Psoas muscle (tissue), 8 donors: ENCODE measurements around the gene ADGRB2. TPM values are rescaled to one million over a fixed set of nuclear protein-coding genes. Genes with fewer than 3 reads are reported as not detected.
A peak's percentile ranks its signal among the peaks of the same experiment; 100 is the strongest.

Experiments used
- ATAC-seq, 4 donors: fragments of 200-7000 bp; cut with Tn5 transposase; one replicate each; pipeline ENCODE4 v1.9.1; 2020; ENCODE audit warnings: moderate library complexity in 3 of 4, mild to moderate bottlenecking in 2 of 4
- DNase-seq, 2 donors: peaks; one replicate each; pipeline ENCODE4 v3.0.0-alpha.2; 2020
- H3K27ac ChIP-seq: fragments of 200-600 bp; one replicate; pipeline ENCODE4 v1.8.0; 2022
- H3K27me3 ChIP-seq, 3 donors: fragments of 200-600 bp in 1 of 3; one replicate each; pipeline versions ENCODE4 v1.6.1 to v1.8.0; 2013 to 2022; ENCODE audit warnings: low read length in 2 of 3, mild to moderate bottlenecking in 2 of 3, moderate library complexity in 1 of 3; ENCODE audit not compliant: insufficient read depth in 3 of 3
- H3K36me3 ChIP-seq, 2 donors: fragments of 200-600 bp in 1 of 2; one replicate each; pipeline versions ENCODE4 v1.6.1 to v1.8.0; 2013 to 2022; ENCODE audit warnings: low read depth in 1 of 2, mild to moderate bottlenecking in 1 of 2, moderate library complexity in 1 of 2; ENCODE audit not compliant: insufficient read depth in 1 of 2
- H3K4me1 ChIP-seq: fragments of 200-600 bp; one replicate; pipeline ENCODE4 v1.8.0; 2022
- H3K4me3 ChIP-seq: fragments of 200-600 bp; one replicate; pipeline ENCODE4 v1.8.0; 2022; ENCODE audit warnings: mild to moderate bottlenecking
- H3K9me3 ChIP-seq: fragments of 200-600 bp; one replicate; pipeline ENCODE4 v1.8.0; 2022
- WGBS, 3 donors: extraction: QIAGEN DNeasy Blood & Tissue Kit; methylation state at CpG; one replicate each; pipeline versions ENCODE4 v1.1.6 to v1.1.7; 2013; 5-methylcytosine and 5-hydroxymethylcytosine counted together
- intact Hi-C, 2 donors: fragments of 100-400 bp; cut with DNase I; formaldehyde crosslinking; loops; one replicate each; pipeline versions ENCODE4 v1.11.0 to v1.14.2; 2022
- polyA plus RNA-seq, 3 donors: library from polyadenylated mRNA; stranded (reverse); fragments of 200-250 nt; gene quantifications; one replicate each; pipeline ENCODE4 v1.2.3, GENCODE V29; 2013
- total RNA-seq, 4 donors: library from RNA; stranded (reverse); fragmentation: NEBNext Ultra II Directional in 2 of 4; extraction: Animal tissue kit (Norgen Biotek cat#: 25700) in 2 of 4; gene quantifications; one replicate each; pipeline versions ENCODE4 v1.2.1 to v1.2.4, GENCODE V29; 2021 to 2023
- TF ChIP-seq, protein P1 (sequence below): fragments of 200-600 bp; IDR thresholded peaks from one replicate; pipeline ENCODE4 v1.8.0; 2022; ENCODE audit warnings: antibody characterized with exemption
- donor health status: healthy with polysubstance abuse.
- donor health status: DM: no; HTN: no; CAD: no; lungs with moderate emphysema.
- donor health status: Bipolar disorder and iron deficiency.
- donor health status: healthy.
- donor health status: DM: yes; HTN: yes; CAD: no.
- donor health status: DM: no; HTN: no; CAD: no.
- donor health status: DM: no; HTN: no; CAD: no.
- donor health status: DM: yes; HTN: yes; CAD: no.

Gene ADGRB2
- total and polyA plus RNA-seq, 7 donors, result 0.44 to 1.8 (median 0.73) TPM

DNA sequence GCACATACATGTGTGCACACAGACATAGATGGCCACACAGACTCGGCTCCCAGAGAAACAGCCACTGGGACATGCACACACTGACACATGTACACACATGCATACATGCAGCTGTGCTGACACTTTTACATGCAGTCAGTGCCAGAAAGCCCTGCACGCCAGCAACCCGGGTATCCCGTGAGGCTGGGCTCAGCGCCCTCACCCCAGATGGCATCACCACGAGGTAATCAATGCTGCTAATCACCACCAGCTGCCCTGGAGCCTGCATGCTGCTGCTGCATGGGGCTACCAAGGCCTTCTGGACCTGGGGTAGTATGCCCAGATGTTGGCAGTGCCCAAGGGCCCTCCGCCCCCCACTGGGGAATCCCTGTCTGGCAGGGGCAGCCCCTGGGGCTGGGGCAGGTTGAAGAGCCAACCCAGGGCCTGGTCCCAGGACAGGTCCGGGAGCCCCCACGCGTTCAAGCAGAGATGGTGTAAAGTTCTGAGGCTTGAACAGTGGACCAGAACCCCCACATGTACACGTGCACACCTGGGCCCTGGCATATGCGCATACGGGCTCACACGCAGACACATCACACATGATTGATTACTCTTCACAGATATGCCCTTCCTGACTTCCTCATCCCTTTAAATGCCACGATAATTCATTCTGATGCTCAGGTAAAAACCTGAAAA is 57.6 kb downstream of the ADGRB2 start:
- Histone ChIP-seq H3K4me3 (no peak overlapping the region), H3K4me1 (peaks cover 8% of the 10 kb centered on the region)
- no peak for DNase-seq

DNA sequence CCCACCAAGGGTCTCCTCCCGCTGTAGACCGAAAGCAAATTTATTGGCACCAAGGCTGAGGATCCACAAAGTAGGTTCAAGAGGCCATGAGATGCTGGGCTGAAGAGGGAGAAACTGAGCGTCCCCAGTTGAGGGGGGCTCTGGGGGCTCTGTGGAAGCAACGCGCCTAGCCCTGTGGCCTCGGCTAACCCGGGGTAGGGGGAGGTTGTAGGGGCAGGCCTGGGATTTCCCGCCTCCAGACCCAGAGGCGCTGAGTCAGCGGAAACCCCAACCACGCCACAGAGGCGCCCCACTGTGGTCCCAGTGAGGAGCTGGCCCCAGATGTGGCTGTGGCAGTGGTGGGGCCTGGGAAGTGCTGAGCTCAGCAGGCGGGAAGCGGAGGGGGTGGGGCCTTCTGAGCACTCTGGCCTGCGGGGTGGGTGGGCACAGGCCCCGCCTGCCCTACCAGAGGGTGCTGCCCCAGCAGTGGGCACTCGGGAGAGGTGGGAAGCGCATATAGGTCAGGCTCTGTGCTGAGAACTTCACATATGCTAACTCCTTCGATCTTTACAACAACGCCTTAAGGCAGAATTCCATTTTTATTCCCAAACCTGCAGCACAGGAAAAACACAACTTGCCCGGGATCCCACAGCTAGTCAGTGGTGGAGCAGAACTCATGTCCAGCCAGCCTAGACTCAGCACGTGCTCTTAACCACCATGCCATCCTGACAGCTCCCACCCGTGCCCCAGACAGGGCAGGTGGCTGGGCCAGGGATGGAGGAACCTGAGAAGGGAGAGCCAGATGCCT is 58.9 kb downstream of the ADGRB2 start:
- Histone ChIP-seq H3K9me3 (no peaks in the 10 kb centered on the region), H3K4me1 (peaks cover 20% of the 10 kb centered on the region), H3K4me3 (peak overlapping the region; percentile 54), H3K36me3 (no peaks in the 10 kb centered on the region), H3K27ac (peak overlapping the region; percentile 59), H3K27me3 (no peaks in the 10 kb centered on the region)
- TF ChIP-seq, protein P1, sequence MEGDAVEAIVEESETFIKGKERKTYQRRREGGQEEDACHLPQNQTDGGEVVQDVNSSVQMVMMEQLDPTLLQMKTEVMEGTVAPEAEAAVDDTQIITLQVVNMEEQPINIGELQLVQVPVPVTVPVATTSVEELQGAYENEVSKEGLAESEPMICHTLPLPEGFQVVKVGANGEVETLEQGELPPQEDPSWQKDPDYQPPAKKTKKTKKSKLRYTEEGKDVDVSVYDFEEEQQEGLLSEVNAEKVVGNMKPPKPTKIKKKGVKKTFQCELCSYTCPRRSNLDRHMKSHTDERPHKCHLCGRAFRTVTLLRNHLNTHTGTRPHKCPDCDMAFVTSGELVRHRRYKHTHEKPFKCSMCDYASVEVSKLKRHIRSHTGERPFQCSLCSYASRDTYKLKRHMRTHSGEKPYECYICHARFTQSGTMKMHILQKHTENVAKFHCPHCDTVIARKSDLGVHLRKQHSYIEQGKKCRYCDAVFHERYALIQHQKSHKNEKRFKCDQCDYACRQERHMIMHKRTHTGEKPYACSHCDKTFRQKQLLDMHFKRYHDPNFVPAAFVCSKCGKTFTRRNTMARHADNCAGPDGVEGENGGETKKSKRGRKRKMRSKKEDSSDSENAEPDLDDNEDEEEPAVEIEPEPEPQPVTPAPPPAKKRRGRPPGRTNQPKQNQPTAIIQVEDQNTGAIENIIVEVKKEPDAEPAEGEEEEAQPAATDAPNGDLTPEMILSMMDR, result no peak
- intact Hi-C loops, result no loop called here
- WGBS, 3 donors, result 56 to 61% (median 57%) methylated on average over 23 of the region's 23 CpGs
- DNase-seq, result peak; percentile 67 to 79
- peak in 2 of 4 donors; percentile 35 to 45 for ATAC-seq

More for the DNA sequence above, 57.6 kb downstream of the ADGRB2 start:
- intact Hi-C loops, result no loop called here
- H3K36me3 ChIP-seq, result no peaks in the 10 kb centered on the region
- 69 to 75% (median 72%) methylated on average over 15 of the region's 15 CpGs for WGBS, 3 donors
- no peaks in the 10 kb centered on the region for H3K27me3 ChIP-seq
- TF ChIP-seq, protein P1, result no peak
- no peak overlapping the region for H3K27ac ChIP-seq
- no peaks in the 10 kb centered on the region for H3K9me3 ChIP-seq
- no peak for ATAC-seq

DNA sequence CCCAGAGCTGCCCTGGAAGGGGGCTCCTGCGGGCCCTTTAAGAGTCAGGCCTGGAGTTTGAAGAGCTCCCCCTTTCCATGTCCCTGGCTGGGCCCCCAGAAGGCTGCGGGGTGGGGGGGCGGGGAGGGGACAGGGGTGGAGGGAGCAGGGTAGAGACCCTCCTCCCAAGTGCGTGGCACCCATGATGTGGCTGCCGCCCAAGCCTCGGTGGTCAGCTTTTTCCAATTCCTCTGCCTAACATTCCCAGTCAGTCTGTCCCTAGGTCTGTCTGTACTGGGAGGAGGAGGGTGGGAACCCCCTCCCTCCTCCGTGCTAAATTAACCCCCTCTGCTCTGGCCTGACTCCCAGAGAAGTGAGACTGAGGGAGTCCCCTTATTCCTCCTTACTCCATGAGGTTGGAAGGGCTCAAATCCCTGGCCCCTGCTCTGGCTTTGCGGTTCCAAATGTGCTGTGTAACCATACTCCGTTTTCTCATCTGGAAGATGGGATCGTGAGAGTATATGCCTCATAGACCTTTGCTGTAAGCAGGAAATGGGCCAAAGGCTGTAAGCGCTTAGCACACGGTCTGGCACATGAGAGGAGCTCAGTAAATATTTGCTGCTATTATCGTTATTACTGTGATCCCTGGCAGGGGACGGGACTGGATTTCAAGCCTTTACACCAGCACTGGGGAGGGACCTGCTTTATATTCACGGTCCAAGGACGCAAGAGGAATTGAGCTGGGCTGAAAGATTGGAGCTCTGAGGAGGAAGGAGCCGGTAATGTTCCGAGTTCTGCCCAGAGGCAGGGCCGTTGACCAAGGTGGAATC is 59.7 kb downstream of the ADGRB2 start:
- Histone ChIP-seq H3K4me3 (peak overlapping the region; percentile 54), H3K27me3 (no peaks in the 10 kb centered on the region), H3K36me3 (no peaks in the 10 kb centered on the region), H3K9me3 (no peaks in the 10 kb centered on the region), H3K4me1 (peaks cover 22% of the 10 kb centered on the region), H3K27ac (peak overlapping the region; percentile 59)
- intact Hi-C loops, result no loop called here
- TF ChIP-seq, protein P1, result no peak
- WGBS, 3 donors, result 24 to 31% (median 28%) methylated on average over 17 to 19 of the region's 19 CpGs
- ATAC-seq, result peak in 3 of 4 donors; percentile 10 to 31 (median 18)
- DNase-seq, result peak in 1 of 2 donors; percentile 34

DNA sequence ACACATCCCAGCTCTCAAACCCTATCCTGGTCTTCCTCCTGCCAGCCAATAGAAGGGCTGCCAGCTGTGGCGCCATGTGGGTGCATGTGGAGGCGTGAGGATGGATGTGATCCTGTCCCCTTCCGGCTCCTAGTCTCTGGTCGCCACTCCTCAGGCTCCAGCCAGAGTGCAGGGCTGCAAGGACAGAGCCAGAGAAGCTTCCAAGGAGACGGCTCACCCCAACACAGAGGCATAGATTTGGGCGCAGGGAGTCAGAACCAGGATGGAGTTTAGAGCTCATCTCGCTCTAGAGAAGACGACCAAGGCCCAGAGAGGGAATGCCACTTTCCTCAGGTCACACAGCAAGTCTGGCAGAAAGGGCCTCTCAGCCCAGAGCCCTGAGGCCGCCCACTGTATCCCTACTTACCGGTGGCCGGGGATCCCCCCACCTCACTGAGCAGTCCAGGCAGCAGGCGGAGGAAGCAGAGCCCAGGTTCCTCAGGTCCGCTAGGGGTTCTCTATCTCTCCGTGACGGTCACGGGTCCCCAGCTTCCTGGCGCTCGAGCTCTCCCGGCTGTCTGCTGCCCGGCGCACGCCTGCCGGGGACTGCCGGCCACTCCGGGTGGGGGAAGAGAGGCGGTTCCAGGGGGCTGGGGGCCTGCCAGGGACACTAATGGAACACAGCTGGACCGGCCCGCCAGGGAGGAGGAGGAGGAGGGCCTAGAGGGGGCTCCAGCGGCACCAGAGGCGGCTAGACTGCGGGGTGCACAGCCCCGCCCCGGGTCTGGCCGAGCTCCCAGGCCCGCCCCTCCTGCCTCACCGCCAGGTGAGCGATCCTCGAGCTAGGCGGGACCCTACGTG is 60.5 kb downstream of the ADGRB2 start, which contains the start of gene COL16A1:
Gene COL16A1, minus strand, starts transcription at position 587 of the 840 bp plus-strand sequence. CDS start 1,824 bp downstream, outside the sequence.
- peak within 1 kb of the TSS; percentile 54 for H3K4me3 ChIP-seq
- H3K27ac ChIP-seq, result peak within 1 kb of the TSS; percentile 59
- 14 to 18% (median 16%) methylated on average over 34 to 40 of the region's 40 CpGs for WGBS, 3 donors
- ATAC-seq (peak; percentile 59 to 78 (median 62)), DNase-seq (peak; percentile 88 to 93)
- TF ChIP-seq, protein P1, result no peak
- no peaks in the 10 kb centered on the region for H3K27me3 ChIP-seq
- H3K36me3 ChIP-seq, result no peaks in the 10 kb centered on the region
- intact Hi-C loops, result no loop called here
- H3K9me3 ChIP-seq, result no peaks in the 10 kb centered on the region
- H3K4me1 ChIP-seq, result peaks cover 19% of the 10 kb centered on the region
